MCF 10A (cell line): ENCODE data around the gene PSMA1. TPM values are rescaled to one million over a fixed set of nuclear protein-coding genes. Genes with fewer than 3 reads are reported as not detected.

Experiments used
- BruUV-seq: library from RNA; stranded (reverse); fragments of 400-500 nt; replicated peaks from 2 replicates; lab custom pipeline; 2021; lab: Mats Ljungman, UMichigan
- CTCF ChIA-PET: fragments of 300-600 bp; sonication (Branson Sonifier 250); formaldehyde crosslinking; extraction: SDS; loops from one replicate; lab custom pipeline; 2021; ENCODE audit warnings: antibody characterized with exemption, inconsistent platforms; lab: Yijun Ruan, JAX
- POLR2A ChIA-PET: fragments of 300-600, 350-650 bp; sonication (Branson Sonifier 250); formaldehyde crosslinking; extraction: SDS; loops from one replicate; lab custom pipeline; 2020; ENCODE audit warnings: antibody characterized with exemption, inconsistent platforms; lab: Yijun Ruan, JAX
- DNase-seq: peaks from one replicate; pipeline ENCODE4 v3.0.0-alpha.2; 2018; ENCODE audit not compliant: unreplicated experiment
- H3K27ac Mint-ChIP-seq: one replicate; pipeline ENCODE4 v1.8.0; 2022; ENCODE audit warnings: mild to moderate bottlenecking, low read depth, mixed read lengths; ENCODE audit not compliant: unreplicated experiment
- H3K27me3 Mint-ChIP-seq: one replicate; pipeline ENCODE4 v1.8.0; 2022; ENCODE audit warnings: mixed read lengths; ENCODE audit not compliant: insufficient read depth, unreplicated experiment
- H3K36me3 Mint-ChIP-seq: one replicate; pipeline ENCODE4 v1.8.0; 2022; ENCODE audit warnings: mild to moderate bottlenecking, moderate library complexity, mixed read lengths; ENCODE audit not compliant: insufficient read depth, unreplicated experiment
- H3K4me1 Mint-ChIP-seq: one replicate; pipeline ENCODE4 v1.8.0; 2022; ENCODE audit warnings: mixed read lengths; ENCODE audit not compliant: insufficient read depth, unreplicated experiment
- H3K4me3 Mint-ChIP-seq: one replicate; pipeline ENCODE4 v1.8.0; 2022; ENCODE audit warnings: mild to moderate bottlenecking, moderate library complexity, mixed read lengths; ENCODE audit not compliant: unreplicated experiment
- H3K9me3 Mint-ChIP-seq: one replicate; pipeline ENCODE4 v1.8.0; 2022; ENCODE audit warnings: mixed read lengths; ENCODE audit not compliant: unreplicated experiment
- intact Hi-C: fragments of 100-400 bp; cut with micrococcal nuclease; formaldehyde crosslinking; loops from 2 replicates; pipeline ENCODE4 v1.14.1; 2022
- total RNA-seq: library from RNA; stranded (reverse); gene quantifications from 2 replicates; pipeline ENCODE4 v1.2.3, GENCODE V29; 2022
- TF ChIP-seq, protein P1 (sequence below): fragments of 200-600 bp; IDR thresholded peaks from one replicate; pipeline ENCODE4 v1.8.0; 2022; ENCODE audit warnings: antibody characterized with exemption, mild to moderate bottlenecking; ENCODE audit not compliant: unreplicated experiment

The PSMA1 gene
- total RNA-seq, 1 experiment from 2014 or later: 202 TPM

DNA sequence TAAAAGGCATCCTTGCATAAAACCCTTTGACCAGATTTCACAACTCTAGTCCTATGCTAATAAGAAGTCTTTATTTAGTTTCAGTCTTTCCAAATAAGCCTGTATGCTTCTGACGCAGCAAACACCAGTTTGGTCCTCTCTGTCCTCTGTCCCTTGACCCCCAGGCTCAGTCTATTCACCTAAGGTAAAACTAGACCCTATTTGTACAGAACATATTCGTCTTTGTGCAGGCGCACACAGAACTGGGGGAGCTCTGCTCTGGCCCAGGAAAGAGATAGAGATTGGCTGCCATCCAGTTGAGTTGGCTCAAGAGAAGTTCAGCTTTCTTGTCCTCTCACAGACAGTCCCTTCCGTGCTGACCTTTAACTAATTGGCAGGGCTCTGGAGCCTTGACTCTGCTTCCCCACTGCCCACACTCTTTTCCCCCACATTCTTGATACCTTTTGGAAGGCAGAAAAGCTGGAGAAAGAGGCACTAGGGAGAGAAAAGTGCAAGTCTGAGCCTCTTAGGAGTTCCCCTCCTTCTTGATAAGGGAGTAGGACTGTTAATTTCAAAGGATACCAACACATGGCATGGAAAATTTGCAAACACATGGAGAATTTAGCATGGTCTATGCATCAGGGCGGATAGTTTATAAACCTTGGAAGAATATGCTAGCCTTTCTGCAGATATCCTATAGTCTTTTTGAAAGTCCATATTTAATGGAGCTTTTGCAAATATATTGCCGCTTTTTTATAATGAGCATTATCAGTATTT is 21.2 kb upstream of the PSMA1 start:
- H3K4me1 Mint-ChIP-seq: peaks cover 11% of the 10 kb centered on the region
- ChIA-PET POLR2A (no interaction called here), CTCF (interaction anchor here (0.5 to 2.5 kb wide), 2 partner anchors 9 to 367 kb away, joined by 5 to 9 read pairs; no protein-coding TSS in a partner anchor)
- H3K27ac Mint-ChIP-seq: no peak overlapping the region
- H3K9me3 Mint-ChIP-seq: no peaks in the 10 kb centered on the region
- H3K27me3 Mint-ChIP-seq: no peaks in the 10 kb centered on the region
- DNase-seq: no peak
- H3K36me3 Mint-ChIP-seq: no peaks in the 10 kb centered on the region
- no TSS peak for BruUV-seq
- no peak overlapping the region for H3K4me3 Mint-ChIP-seq
- intact Hi-C loops: no loop called here
- TF ChIP-seq, protein P1, sequence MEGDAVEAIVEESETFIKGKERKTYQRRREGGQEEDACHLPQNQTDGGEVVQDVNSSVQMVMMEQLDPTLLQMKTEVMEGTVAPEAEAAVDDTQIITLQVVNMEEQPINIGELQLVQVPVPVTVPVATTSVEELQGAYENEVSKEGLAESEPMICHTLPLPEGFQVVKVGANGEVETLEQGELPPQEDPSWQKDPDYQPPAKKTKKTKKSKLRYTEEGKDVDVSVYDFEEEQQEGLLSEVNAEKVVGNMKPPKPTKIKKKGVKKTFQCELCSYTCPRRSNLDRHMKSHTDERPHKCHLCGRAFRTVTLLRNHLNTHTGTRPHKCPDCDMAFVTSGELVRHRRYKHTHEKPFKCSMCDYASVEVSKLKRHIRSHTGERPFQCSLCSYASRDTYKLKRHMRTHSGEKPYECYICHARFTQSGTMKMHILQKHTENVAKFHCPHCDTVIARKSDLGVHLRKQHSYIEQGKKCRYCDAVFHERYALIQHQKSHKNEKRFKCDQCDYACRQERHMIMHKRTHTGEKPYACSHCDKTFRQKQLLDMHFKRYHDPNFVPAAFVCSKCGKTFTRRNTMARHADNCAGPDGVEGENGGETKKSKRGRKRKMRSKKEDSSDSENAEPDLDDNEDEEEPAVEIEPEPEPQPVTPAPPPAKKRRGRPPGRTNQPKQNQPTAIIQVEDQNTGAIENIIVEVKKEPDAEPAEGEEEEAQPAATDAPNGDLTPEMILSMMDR: no peak

DNA sequence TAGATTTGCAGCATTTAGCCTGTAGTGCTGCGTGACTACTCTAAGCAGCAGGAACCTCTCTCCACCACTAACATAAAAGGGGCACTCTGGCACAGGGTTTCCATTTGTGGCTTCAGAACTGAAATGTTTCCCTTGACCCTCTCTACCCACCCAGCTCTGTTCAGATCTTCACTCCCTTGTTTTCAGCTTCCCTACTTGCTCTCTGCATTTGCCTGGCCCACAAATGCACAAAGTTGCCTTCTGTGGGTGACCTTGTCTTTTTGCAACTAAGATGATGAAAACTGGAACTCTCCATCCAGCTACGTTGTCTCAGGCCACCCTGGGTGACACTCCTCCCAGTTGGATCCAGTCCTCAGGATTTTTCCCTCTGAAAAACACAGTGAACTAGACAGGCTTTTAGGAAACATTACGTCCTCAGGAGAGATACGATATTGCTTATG is 19.8 kb upstream of the PSMA1 start:
- intact Hi-C loops: loop anchor here (5.0 kb wide), 2 partner anchors 227 to 247 kb away; no protein-coding TSS in a partner anchor
- TF ChIP-seq, protein P1: no peak
- Mint-ChIP-seq H3K27ac (no peak overlapping the region), H3K4me3 (no peak overlapping the region), H3K27me3 (no peaks in the 10 kb centered on the region), H3K4me1 (peaks cover 5% of the 10 kb centered on the region), H3K9me3 (no peaks in the 10 kb centered on the region), H3K36me3 (no peaks in the 10 kb centered on the region)
- DNase-seq: no peak
- ChIA-PET POLR2A (no interaction called here), CTCF (interaction anchor here (0.6 to 3.8 kb wide), 3 partner anchors 222 to 537 kb away, joined by 3 to 32 read pairs (median 3); no protein-coding TSS in a partner anchor)
- BruUV-seq: no TSS peak

DNA sequence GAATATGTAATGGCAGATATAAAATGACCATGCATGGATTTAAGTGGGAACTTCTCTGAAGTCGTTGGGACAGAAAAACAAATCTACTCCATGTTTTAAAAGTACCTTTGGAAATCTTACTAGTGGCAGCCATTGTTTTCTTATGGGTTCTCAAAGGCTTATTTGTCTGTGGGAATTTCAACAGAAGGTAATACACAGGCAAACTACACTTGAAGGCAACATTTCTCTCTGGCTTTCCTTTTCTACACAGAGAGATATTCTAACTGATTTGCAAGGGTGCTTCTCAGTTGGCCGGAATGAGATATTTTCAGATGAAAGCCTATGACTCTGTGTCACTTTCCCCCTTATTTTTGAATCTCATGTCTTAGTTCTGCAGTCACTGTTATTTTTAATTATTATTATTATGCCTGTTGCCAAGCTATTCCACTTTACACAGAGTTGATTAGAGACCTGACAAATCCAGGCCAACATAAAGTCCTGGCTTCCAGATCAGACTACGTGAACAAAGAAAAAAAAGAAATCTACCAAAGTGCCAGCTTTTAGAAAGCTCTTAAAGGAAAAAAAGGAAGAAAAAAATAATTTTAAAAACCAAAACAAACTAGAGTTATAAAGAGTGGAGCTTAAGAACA is 18.9 kb upstream of the PSMA1 start:
- Mint-ChIP-seq H3K4me3 (no peak overlapping the region), H3K36me3 (no peaks in the 10 kb centered on the region), H3K4me1 (no peaks in the 10 kb centered on the region), H3K9me3 (no peaks in the 10 kb centered on the region), H3K27ac (no peak overlapping the region), H3K27me3 (no peaks in the 10 kb centered on the region)
- ChIA-PET POLR2A (no interaction called here), CTCF (interaction anchor here (0.7 to 3.8 kb wide), 4 partner anchors 12 to 369 kb away, joined by 3 to 32 read pairs (median 4); no protein-coding TSS in a partner anchor)
- TF ChIP-seq, protein P1: no peak
- no TSS peak for BruUV-seq
- DNase-seq: no peak
- intact Hi-C loops: loop anchor here (5.0 kb wide), 2 partner anchors 228 to 248 kb away; no protein-coding TSS in a partner anchor
